Calu3 (cell line): ENCODE results near the gene UGGT2. TPM values are rescaled to one million over a fixed set of nuclear protein-coding genes. Genes with fewer than 3 reads are reported as not detected.

Experiments used
- BruUV-seq: library from RNA; stranded (reverse); fragments of 400-500 nt; replicated peaks from 2 replicates; lab custom pipeline; 2021; lab: Mats Ljungman, UMichigan
- CTCF ChIA-PET: fragments of 300-600 bp; sonication (Branson Sonifier 250); formaldehyde crosslinking; loops from one replicate; lab custom pipeline; 2022; ENCODE audit warnings: antibody characterized with exemption; lab: Charles Lee
- DNase-seq: peaks from one replicate; pipeline ENCODE4 v3.0.0; 2022
- H3K27ac Mint-ChIP-seq: one replicate; pipeline ENCODE4 v1.8.0; 2022; ENCODE audit warnings: mixed read lengths; ENCODE audit not compliant: unreplicated experiment
- H3K27me3 Mint-ChIP-seq: one replicate; pipeline ENCODE4 v1.8.0; 2022; ENCODE audit warnings: mixed read lengths; ENCODE audit not compliant: unreplicated experiment
- H3K36me3 Mint-ChIP-seq: one replicate; pipeline ENCODE4 v1.8.0; 2022; ENCODE audit warnings: mild to moderate bottlenecking, moderate library complexity, mixed read lengths; ENCODE audit not compliant: insufficient read depth, unreplicated experiment
- H3K4me1 Mint-ChIP-seq: one replicate; pipeline ENCODE4 v1.8.0; 2022; ENCODE audit warnings: mild to moderate bottlenecking, low read depth, mixed read lengths; ENCODE audit not compliant: unreplicated experiment
- H3K4me3 Mint-ChIP-seq: one replicate; pipeline ENCODE4 v1.8.0; 2022; ENCODE audit warnings: mild to moderate bottlenecking, low read depth, moderate library complexity, mixed read lengths; ENCODE audit not compliant: unreplicated experiment
- H3K9me3 Mint-ChIP-seq: one replicate; pipeline ENCODE4 v1.8.0; 2022; ENCODE audit warnings: low read depth, mixed read lengths; ENCODE audit not compliant: unreplicated experiment
- CTCF ChIP-seq: fragments of 200-600 bp; IDR thresholded peaks from one replicate; pipeline ENCODE4 v1.8.0; 2022; ENCODE audit warnings: antibody characterized with exemption; ENCODE audit not compliant: unreplicated experiment
- intact Hi-C: fragments of 100-400 bp; cut with micrococcal nuclease; formaldehyde crosslinking; loops from one replicate; pipeline ENCODE4 v1.10.0; 2022; ENCODE audit not compliant: unreplicated experiment
- total RNA-seq: library from RNA; stranded (reverse); gene quantifications from 2 replicates; pipeline ENCODE4 v1.2.3, GENCODE V29; 2022

UGGT2 gene
- total RNA-seq, 1 experiment from 2014 or later: 12.1 TPM

- CTCF ChIA-PET: no interaction called here
- intact Hi-C loops: no loop called here
- Mint-ChIP-seq H3K4me1 (no peaks in the 10 kb centered on the region), H3K9me3 (no peaks in the 10 kb centered on the region), H3K27ac (no peak overlapping the region), H3K4me3 (no peak overlapping the region), H3K27me3 (no peaks in the 10 kb centered on the region), H3K36me3 (no peaks in the 10 kb centered on the region)
- no peak for TF ChIP-seq CTCF
- DNase-seq: no peak
- no TSS peak for BruUV-seq
These were observed 95.9 kb downstream of the UGGT2 start for GRCh38 chr13:95957331-95957730.

- Mint-ChIP-seq H3K27ac (no peak overlapping the region), H3K4me3 (no peak overlapping the region), H3K27me3 (no peaks in the 10 kb centered on the region), H3K9me3 (no peaks in the 10 kb centered on the region), H3K36me3 (no peaks in the 10 kb centered on the region), H3K4me1 (no peaks in the 10 kb centered on the region)
- no peak for TF ChIP-seq CTCF
- no peak for DNase-seq
- CTCF ChIA-PET: no interaction called here
- no TSS peak for BruUV-seq
- intact Hi-C loops: no loop called here
These were observed 96.5 kb downstream of the UGGT2 start for GRCh38 chr13:95956589-95957148.

- CTCF ChIA-PET: no interaction called here
- no peaks in the 10 kb centered on the region for H3K9me3 Mint-ChIP-seq
These were observed 97.5 kb downstream of the UGGT2 start for GRCh38 chr13:95955719-95956118.

GRCh38 chr13:95955255-95955654 lies 97.9 kb downstream of the UGGT2 start:
- CTCF ChIA-PET: no interaction called here
- Mint-ChIP-seq H3K27ac (no peak overlapping the region), H3K4me3 (no peak overlapping the region), H3K36me3 (no peaks in the 10 kb centered on the region), H3K9me3 (no peaks in the 10 kb centered on the region), H3K4me1 (no peaks in the 10 kb centered on the region), H3K27me3 (no peaks in the 10 kb centered on the region)
- no peak for TF ChIP-seq CTCF
- BruUV-seq: no TSS peak
- intact Hi-C loops: no loop called here
- DNase-seq: no peak

More at GRCh38 chr13:95955719-95956118, 97.5 kb downstream of the UGGT2 start:
- intact Hi-C loops: no loop called here
- H3K4me3 Mint-ChIP-seq: no peak overlapping the region
- H3K27me3 Mint-ChIP-seq: no peaks in the 10 kb centered on the region
- DNase-seq: no peak
- H3K36me3 Mint-ChIP-seq: no peaks in the 10 kb centered on the region
- H3K27ac Mint-ChIP-seq: no peak overlapping the region
- no peak for TF ChIP-seq CTCF
- no TSS peak for BruUV-seq
- no peaks in the 10 kb centered on the region for H3K4me1 Mint-ChIP-seq
